SK-N-SH treated with all-trans-retinoic acid at 6 μM for 48 hours (cell line): ENCODE results near the gene SNTA1.

Source experiments
- ATAC-seq: fragments of 200-7000 bp; cut with Tn5 transposase; 3 replicates; pipeline ENCODE4 v1.9.1; 2020; ENCODE audit warnings: mild to moderate bottlenecking, moderate library complexity
- ARNTL ChIP-seq: fragments of 450-650 bp; formaldehyde crosslinking; IDR thresholded peaks from 2 replicates; pipeline ENCODE4 v1.5.0; 2020; ENCODE audit warnings: low read depth, mild to moderate bottlenecking, moderate library complexity, borderline replicate concordance
- BACH2 ChIP-seq: fragments of 250-450 bp; sonication (Bioruptor Pico); IDR thresholded peaks from 2 replicates; pipeline ENCODE4 v1.9.0; 2021; ENCODE audit warnings: mild to moderate bottlenecking, borderline replicate concordance
- CREB5 ChIP-seq: fragments of 250-450 bp; sonication (Bioruptor Pico); IDR thresholded peaks from 2 replicates; pipeline ENCODE4 v1.5.1; 2020; ENCODE audit warnings: low read depth, mild to moderate bottlenecking, moderate library complexity
- CSDC2 ChIP-seq: fragments of 250-450 bp; sonication (Bioruptor Pico); IDR thresholded peaks from 2 replicates; pipeline ENCODE4 v1.5.0; 2020; ENCODE audit warnings: mild to moderate bottlenecking, moderate library complexity
- CSRNP3 ChIP-seq: fragments of 250-450 bp; sonication (Bioruptor Pico); IDR thresholded peaks from 2 replicates; pipeline ENCODE4 v1.5.1; 2021; ENCODE audit warnings: mild to moderate bottlenecking, moderate library complexity
- ESRRG ChIP-seq: fragments of 250-450 bp; sonication (Bioruptor Pico); IDR thresholded peaks from 2 replicates; pipeline ENCODE4 v1.6.1; 2021; ENCODE audit warnings: mild to moderate bottlenecking
- GLIS3 ChIP-seq: fragments of 250-450 bp; sonication (Bioruptor Pico); IDR thresholded peaks from 2 replicates; pipeline ENCODE4 v1.5.0; 2020; ENCODE audit warnings: mild to moderate bottlenecking, moderate library complexity
- ISL1 ChIP-seq: fragments of 250-450 bp; sonication (Bioruptor Pico); IDR thresholded peaks from 2 replicates; pipeline ENCODE4 v2.1.2; 2022; ENCODE audit warnings: mild to moderate bottlenecking, moderate library complexity
- OSR1 ChIP-seq: fragments of 250-450 bp; sonication (Bioruptor Pico); IDR thresholded peaks from 2 replicates; pipeline ENCODE4 v1.8.0; 2022; ENCODE audit warnings: moderate library complexity, mild to moderate bottlenecking, inconsistent platforms
- PATZ1 ChIP-seq: fragments of 250-450 bp; sonication (Bioruptor Pico); IDR thresholded peaks from 2 replicates; pipeline ENCODE4 v1.8.0; 2020; ENCODE audit warnings: mild to moderate bottlenecking, moderate library complexity, borderline replicate concordance
- POU6F1 ChIP-seq: fragments of 250-450 bp; sonication (Bioruptor Pico); IDR thresholded peaks from 2 replicates; pipeline ENCODE4 v1.8.0; 2021; ENCODE audit warnings: low read depth, mild to moderate bottlenecking, moderate library complexity, borderline replicate concordance
- RARB ChIP-seq: fragments of 250-450 bp; sonication (Bioruptor Pico); IDR thresholded peaks from 2 replicates; pipeline ENCODE4 v1.8.0; 2021; ENCODE audit warnings: mild to moderate bottlenecking, moderate library complexity
- TCF4 ChIP-seq: fragments of 250-450 bp; sonication (Bioruptor Pico); IDR thresholded peaks from 2 replicates; pipeline ENCODE4 v1.8.0; 2021; ENCODE audit warnings: mild to moderate bottlenecking, moderate library complexity, borderline replicate concordance
- TOX ChIP-seq: fragments of 250-450 bp; sonication (Bioruptor Pico); IDR thresholded peaks from 2 replicates; pipeline ENCODE4 v1.8.0; 2021; ENCODE audit warnings: mild to moderate bottlenecking, moderate library complexity, borderline replicate concordance
- TSHZ2 ChIP-seq: fragments of 250-450 bp; sonication (Bioruptor Pico); IDR thresholded peaks from 2 replicates; pipeline ENCODE4 v1.5.0; 2020; ENCODE audit warnings: mild to moderate bottlenecking, moderate library complexity
- ZC3H10 ChIP-seq: fragments of 250-450 bp; sonication (Bioruptor Pico); IDR thresholded peaks from 2 replicates; pipeline ENCODE4 v1.5.1; 2021; ENCODE audit warnings: mild to moderate bottlenecking, moderate library complexity
- ZFP3 ChIP-seq: fragments of 250-450 bp; sonication (Bioruptor Pico); IDR thresholded peaks from 2 replicates; pipeline ENCODE4 v1.5.0; 2020; ENCODE audit warnings: mild to moderate bottlenecking, moderate library complexity
- ZNF565 ChIP-seq: fragments of 450-650 bp; formaldehyde crosslinking; conservative IDR thresholded peaks from 2 replicates; pipeline ENCODE4 v1.5.0; 2020; ENCODE audit warnings: low read depth, mild to moderate bottlenecking, moderate library complexity
- ZNF70 ChIP-seq: fragments of 450-650 bp; formaldehyde crosslinking; IDR thresholded peaks from 2 replicates; pipeline ENCODE4 v1.5.0; 2020; ENCODE audit warnings: mild to moderate bottlenecking, moderate library complexity
- ZNF8 ChIP-seq: fragments of 450-650 bp; formaldehyde crosslinking; IDR thresholded peaks from 2 replicates; pipeline ENCODE4 v1.5.0; 2020; ENCODE audit warnings: mild to moderate bottlenecking, moderate library complexity

Gene SNTA1

GRCh38 chr20:33443512-33444239 is at the start of gene SNTA1:
Gene SNTA1 (minus strand): TSS chr20:33443763. CDS start chr20:33443620, 143 bp downstream.
- ATAC-seq: peak; percentile 91
- TF ChIP-seq TOX (CRISPR knock-in tag) (no peak), ZNF70 (CRISPR knock-in tag) (peak; percentile 92)

GRCh38 chr20:33490934-33491656 is 47.5 kb upstream of the SNTA1 start:
- no peak for TF ChIP-seq ZNF8 (CRISPR knock-in tag)
- TF ChIP-seq ESRRG (CRISPR knock-in tag): no peak
- no peak for TF ChIP-seq GLIS3 (CRISPR knock-in tag)
- TF ChIP-seq CREB5: no peak
- TF ChIP-seq TCF4: no peak
- no peak for TF ChIP-seq TOX (CRISPR knock-in tag)
- TF ChIP-seq ZNF70 (CRISPR knock-in tag): no peak
- TF ChIP-seq CSRNP3 (CRISPR knock-in tag): no peak
- no peak for TF ChIP-seq BACH2 (CRISPR knock-in tag)
- no peak for TF ChIP-seq CSDC2 (CRISPR knock-in tag)
- no peak for TF ChIP-seq PATZ1
- TF ChIP-seq ZFP3 (CRISPR knock-in tag): no peak
- TF ChIP-seq ZC3H10 (CRISPR knock-in tag): no peak
- no peak for TF ChIP-seq ARNTL (CRISPR knock-in tag)
- no peak for TF ChIP-seq POU6F1 (CRISPR knock-in tag)
- TF ChIP-seq OSR1 (CRISPR knock-in tag): no peak
- TF ChIP-seq ZNF565 (CRISPR knock-in tag): no peak
- no peak for TF ChIP-seq ISL1 (CRISPR knock-in tag)
- no peak for TF ChIP-seq TSHZ2 (CRISPR knock-in tag)
- TF ChIP-seq RARB (CRISPR knock-in tag): no peak
- TF ChIP-seq, all 23 proteins: peak for 0
- ATAC-seq: no peak
